ENCODE measurements around the gene KRTAP20-3.

Gene KRTAP20-3

DNA sequence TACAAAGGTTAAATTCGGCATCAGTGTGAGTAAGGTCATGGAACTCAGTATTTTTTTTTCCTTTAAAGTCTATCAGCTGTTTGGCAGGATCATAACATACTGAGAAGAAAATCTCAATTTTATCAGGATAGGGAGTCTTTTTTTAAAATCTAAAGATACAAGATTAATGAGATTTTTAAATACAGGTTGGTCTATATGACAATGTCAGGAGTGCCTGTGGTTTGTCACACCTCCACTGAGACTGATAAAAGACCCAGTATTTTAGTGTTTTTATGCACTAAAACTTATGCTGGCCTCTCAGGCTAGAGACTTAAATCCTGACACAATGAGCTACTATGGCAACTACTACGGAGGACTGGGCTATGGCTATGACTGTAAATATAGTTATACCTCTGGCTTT, at the start of gene KRTAP20-3:
TSS of gene KRTAP20-3 (plus strand) at position 301 of the 400 bp plus-strand sequence.
- DNase-seq = no peak

GRCh38 chr21:30598802-30599201, 43.9 kb upstream of the KRTAP20-3 start, which contains the start of gene KRTAP6-2:
Gene KRTAP6-2, minus strand, starts transcription at chr21:30598902. Its CDS starts 28 bp downstream, at chr21:30598874.
- DNase-seq = no peak

GRCh38 chr21:30600787-30601186, 41.9 kb upstream of the KRTAP20-3 start, which contains the start of gene KRTAP22-1:
Gene KRTAP22-1, plus strand, starts transcription at chr21:30601087.
- no peak for DNase-seq

- no peak for DNase-seq
Observed at GRCh38 chr21:30605968-30606367, 36.7 kb upstream of the KRTAP20-3 start.

DNA sequence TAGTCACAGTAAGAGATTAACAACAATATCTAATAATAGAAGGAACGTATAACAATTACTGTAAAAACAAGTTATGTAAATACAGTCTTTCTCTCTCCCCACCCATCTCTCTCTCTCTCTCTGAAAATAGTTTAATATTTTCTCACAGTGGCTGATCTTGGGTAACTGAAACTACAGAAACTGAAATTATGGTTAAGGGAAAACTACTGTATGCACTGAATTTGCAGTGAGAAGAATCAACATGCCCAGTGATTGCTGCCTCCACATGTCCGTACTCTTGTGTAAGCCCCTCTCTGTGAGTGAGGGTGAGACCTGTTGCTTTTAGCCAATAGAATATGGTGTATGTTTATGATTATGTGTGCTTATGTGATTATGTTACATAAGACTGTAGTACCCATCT, 30.5 kb upstream of the KRTAP20-3 start:
- no peak for DNase-seq

DNA sequence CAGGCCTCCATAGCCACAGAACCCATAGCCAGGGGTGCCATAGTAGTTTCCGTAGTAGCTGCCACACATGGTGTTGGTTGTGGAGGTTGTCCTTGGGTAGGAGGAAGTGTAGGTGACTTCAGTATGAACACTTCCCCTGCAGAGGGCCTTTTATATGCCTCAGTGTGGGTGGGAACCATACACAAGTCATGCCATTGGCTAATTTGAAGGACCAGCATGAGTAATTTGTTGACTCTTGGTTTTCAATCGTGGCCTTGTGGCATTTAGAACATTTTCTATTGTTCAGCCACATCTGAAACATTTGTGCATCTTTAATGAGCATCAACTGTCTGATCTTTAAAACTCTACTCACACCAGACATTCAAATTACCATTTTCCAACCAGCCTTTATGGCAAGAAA, 28.8 kb upstream of the KRTAP20-3 start, which contains the start of gene KRTAP6-1:
TSS of gene KRTAP6-1 (minus strand) at position 95 of the 400 bp plus-strand sequence. CDS start at position 69, 26 bp downstream.
- no peak for DNase-seq

DNA sequence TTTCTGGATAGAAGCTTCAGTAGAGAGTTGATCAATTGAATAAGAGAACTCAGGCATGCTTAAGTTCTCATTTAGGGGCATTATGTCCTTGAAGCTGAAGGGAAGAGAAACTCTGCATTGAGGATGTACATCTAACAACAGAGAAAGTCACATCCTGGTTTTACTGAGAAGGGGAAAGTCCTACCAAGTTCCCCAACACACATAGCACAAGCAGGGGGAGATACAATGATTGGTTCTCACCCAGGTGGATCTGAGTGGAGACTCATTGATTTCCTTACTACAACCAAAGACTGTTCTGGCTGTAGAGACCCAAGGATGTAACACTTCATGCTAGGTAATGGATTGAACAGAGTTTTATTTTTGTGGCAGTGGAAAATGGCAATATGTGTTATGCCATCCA, 27.5 kb upstream of the KRTAP20-3 start:
- no peak for DNase-seq

DNA sequence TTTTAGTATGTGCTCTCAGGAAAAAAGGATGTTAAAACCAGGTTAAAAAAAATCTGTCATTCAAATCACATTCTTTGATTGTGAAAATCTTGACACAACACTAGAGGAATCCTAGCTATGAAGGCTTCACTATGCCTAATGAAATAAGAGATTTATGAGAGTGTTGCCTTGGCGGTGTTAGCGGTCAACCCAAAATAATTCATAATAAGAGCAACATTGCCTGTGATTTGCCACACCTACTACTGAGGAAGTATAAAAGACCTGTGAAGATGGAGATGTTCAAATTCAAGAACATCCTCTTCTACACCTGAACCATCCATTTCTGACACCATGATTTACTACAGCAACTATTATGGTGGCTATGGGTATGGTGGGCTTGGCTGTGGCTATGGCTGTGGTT, 26.5 kb upstream of the KRTAP20-3 start, which contains the start of gene KRTAP20-1:
TSS of gene KRTAP20-1 (plus strand) at position 301 of the 400 bp plus-strand sequence. CDS start at position 331, 30 bp downstream.
- no peak for DNase-seq

GRCh38 chr21:30620080-30620479, 22.6 kb upstream of the KRTAP20-3 start:
- no peak for DNase-seq

DNA sequence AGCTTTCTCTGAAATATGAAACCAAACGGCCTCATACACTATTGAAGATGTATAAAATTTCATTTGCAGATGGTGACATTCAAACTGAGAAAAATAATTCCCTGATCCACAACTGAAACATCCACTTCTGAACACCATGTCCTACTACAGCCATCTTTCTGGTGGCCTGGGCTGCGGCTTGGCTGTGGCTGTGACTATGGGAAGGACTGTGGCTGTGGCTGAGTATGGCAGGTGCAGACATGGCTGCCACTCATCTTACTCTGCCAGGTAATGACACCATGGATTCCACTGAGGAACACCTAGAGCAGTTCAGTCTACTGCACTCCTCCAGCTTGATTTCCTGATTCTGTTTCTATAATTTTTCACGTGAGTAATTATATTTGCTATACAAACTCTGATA, 22.1 kb upstream of the KRTAP20-3 start, which contains the start of gene KRTAP20-4:
TSS of gene KRTAP20-4 (plus strand) at position 106 of the 400 bp plus-strand sequence.
- DNase-seq = no peak

GRCh38 chr21:30623362-30623761, 19.3 kb upstream of the KRTAP20-3 start:
- no peak for DNase-seq

DNA sequence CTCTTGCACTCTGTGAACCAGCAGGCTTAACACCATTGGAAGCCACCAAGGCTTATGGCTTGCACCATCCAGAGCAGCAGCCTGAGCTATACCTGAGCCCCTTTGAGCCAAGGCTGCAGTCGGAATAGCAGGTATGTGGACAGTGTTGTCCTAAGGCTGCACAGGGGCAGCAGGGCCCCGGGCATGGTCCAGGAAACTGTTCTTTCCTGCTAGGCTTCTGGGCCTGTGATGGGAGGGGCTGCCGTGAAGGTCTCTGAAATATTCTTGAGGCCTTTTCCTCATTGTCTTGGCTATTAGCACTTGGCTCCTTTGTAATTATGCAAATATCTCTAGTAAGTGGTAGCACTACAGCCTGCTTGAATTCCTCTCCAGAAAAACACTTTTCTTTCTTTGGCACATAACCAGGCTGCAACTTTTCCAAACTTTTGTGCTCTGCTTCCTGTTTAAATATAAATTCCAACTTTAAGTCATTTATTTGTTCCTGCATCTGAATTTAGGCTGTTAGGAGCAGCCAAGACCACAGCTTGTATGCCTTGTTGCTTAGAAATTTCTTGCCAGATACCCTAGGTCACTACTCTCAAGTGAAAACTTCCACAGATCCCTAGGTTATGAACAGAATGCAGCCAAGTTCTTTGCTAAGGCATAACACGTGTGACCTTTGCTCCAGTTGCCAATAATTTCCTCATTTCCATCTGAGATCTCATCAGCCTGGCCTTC, 17.1 kb upstream of the KRTAP20-3 start:
- no peak for DNase-seq

DNA sequence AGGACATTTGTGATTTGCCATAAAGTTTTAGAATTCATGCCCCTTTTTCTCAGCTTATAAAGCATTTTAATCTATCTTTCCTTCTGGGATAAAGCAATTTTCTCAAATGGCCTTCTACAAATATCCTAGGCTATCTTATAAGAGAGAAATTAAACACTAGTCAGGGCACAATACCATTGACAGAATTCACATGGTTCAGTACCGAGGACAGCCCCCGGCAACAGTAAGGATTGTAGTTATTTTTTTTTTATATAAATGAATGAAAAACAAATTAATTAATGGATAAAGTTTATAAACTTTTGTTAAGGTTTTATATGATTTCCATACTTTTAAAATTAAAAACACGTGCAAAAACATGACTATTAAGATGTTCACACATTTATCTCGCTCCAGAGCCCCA, 14.6 kb upstream of the KRTAP20-3 start:
- DNase-seq = no peak

DNA sequence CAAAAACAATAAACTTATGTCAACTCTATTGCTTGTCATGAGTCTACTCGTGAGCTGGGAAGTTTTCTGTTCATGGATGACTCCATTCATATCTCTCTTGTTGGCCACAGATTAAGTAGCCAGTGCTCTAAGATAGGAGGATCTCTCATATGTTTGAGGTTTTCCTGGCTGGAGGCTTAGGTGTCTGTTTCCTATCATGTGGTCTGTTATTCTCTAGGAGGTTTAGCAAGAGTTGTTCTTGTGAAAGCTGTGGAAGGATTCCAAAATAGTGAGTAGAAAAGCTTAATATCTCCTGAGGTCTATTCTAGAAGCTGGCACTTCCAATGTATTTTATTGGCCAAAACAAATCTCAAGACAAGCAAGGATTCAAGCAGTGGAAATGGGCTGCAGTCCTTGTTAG, 13.5 kb upstream of the KRTAP20-3 start:
- DNase-seq = no peak

DNA sequence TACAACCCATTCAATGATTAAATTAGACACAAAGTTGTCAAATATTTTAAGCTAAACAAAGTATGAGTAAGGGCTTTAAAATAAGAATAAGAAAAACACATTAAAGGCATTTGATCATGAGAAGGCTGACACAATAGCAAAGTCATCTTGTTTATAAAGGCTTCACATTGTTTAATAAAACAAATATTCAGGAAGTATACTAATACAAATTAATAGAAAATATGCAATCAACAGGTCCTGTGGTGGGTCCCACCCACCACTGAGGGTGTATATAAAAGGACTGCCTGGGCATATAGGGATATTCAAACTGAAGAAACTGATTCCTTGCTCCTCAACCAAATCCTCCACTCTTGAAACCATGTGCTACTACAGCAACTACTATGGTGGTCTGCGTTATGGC, 7.8 kb upstream of the KRTAP20-3 start, which contains the start of gene KRTAP20-2:
TSS of gene KRTAP20-2 (plus strand) at position 301 of the 400 bp plus-strand sequence. CDS start at position 359, 58 bp downstream.
- DNase-seq = no peak

- no peak for DNase-seq
Observed at GRCh38 chr21:30638686-30639085, 4.0 kb upstream of the KRTAP20-3 start.

DNA sequence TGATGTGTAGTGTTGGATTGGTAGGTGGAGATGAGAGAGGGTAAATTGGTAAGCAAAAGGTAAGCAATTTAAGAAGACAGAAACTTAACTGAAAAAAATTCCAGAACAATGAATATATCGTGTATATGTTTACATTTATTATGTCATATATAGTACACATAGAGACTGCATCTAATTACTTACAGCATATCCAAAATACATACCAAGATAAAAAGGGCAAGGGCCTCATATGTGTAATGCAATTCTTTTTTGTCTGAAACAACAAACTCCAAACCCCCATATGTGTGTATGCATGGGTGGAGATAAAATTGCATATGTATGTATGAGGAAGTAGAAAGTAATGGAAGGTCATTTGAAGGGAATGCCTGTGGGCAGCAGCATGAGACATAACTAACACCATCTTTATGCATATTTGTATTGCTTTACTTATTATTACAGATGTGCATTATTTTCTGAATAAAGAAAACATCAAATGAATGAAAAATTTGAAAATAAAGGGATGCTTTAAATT, 4.3 kb downstream of the KRTAP20-3 start:
- no peak for DNase-seq

DNA sequence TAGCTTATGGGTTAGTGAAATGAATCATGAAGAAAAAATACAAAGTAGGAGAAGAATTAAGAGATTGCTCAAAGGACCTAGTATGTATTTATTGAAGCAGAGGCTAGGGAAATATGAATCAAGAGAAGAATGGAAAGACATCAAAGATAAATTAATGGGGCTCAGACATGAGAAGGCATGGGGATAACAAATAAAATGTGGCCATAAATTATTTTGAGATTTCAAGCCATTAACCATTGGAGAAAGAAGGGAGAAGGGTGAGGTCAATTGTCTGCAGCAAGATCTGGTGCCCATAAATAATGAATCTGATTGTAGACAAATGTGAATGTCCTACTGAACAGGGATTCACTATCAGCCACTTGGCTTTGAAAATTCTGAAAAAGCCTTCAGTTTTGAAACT, 10.2 kb downstream of the KRTAP20-3 start:
- no peak for DNase-seq

DNA sequence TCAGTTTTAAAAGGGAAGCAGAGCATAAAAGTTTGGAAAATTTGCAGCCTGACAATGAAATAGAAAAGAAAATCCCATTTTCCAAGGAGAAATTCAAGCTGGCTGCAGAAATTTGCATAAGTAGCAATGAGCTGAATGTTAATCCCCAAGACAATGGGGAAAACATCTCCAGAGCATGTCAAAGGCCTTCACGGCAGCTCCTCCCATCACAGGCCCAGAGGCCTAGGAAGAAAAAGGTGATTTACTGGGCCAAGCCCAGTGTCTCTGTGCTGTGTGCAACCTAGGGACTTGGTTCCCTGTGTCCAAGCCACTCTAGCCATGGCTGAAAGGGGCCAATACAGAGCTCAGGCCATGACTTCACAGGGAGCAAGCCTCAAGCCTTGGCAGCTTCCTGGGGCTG, 26.1 kb downstream of the KRTAP20-3 start:
- DNase-seq = no peak

GRCh38 chr21:30672985-30673650, 30.5 kb downstream of the KRTAP20-3 start:
- no peak for DNase-seq

GRCh38 chr21:30674312-30674711, 31.6 kb downstream of the KRTAP20-3 start:
- DNase-seq = no peak

DNA sequence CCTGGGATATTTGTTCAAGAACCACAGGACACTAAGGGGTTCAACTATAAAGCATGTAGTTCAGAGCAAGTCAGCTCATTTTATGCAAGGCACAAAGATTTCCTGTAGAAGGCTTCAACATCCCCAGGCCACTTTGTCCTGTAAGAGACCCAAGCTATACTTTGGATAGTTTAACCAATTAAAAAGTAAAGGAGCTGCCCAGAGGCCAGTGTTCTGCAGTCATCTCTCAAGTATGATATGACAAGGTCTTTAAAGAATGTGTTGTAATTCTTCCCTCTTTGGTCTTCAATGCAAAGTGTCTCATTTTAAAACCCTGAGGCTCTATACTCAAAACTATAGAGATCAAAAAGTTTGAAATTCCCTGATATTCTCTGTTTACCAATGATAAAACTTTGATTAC, 34.1 kb downstream of the KRTAP20-3 start:
- DNase-seq = no peak

DNA sequence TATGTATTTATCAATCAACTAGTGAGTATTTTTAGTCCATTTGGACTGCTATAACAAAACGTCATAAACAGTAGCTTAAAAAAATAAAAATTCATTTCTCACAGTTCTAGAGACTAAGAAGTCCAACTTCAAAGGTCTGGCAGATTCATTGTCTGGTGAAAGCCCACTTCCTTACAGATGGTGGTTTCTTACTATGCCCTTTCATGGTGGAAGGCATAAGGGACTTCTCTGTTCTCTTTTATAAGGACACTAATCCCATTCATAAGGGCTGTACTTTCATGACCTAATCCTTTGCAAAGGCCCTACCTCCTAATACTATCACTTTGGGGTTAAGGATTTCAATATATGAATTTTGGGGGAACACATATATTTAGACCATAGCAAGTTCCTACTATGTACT, 37.9 kb downstream of the KRTAP20-3 start:
- DNase-seq = no peak

- no peak for DNase-seq
Observed at GRCh38 chr21:30684506-30684905, 41.8 kb downstream of the KRTAP20-3 start.
